ENCODE data around the gene ARID5A.

ARID5A gene

DNA sequence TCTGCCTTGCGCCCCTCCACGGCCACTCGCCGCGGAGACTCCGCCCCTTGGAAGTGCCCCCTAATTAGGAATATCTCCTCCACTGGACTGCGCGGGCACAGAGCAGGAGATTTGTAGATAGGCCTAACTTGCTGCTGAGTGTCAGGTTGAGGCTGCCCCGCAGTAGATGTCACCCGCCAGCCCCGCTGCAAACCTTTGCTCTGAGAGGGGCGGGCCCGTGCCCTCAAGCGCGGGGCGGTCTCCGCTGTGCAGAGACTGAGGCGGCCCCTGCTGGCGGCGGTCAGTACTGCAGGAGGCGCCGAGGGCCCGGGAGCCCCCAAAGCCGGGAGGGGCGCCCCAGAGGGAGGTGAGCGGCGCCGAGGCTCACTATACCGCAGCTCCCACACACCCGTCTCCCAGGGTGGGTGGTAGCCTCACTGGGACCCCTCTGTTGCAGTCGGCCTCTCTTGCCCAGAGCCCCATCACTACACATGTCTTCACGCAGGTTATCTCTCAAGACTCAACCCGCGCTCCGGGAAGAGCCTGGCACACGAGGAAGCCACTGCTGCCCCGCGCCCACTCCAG, 28.5 kb upstream of the ARID5A start:
- DNase-seq = no peak

DNA sequence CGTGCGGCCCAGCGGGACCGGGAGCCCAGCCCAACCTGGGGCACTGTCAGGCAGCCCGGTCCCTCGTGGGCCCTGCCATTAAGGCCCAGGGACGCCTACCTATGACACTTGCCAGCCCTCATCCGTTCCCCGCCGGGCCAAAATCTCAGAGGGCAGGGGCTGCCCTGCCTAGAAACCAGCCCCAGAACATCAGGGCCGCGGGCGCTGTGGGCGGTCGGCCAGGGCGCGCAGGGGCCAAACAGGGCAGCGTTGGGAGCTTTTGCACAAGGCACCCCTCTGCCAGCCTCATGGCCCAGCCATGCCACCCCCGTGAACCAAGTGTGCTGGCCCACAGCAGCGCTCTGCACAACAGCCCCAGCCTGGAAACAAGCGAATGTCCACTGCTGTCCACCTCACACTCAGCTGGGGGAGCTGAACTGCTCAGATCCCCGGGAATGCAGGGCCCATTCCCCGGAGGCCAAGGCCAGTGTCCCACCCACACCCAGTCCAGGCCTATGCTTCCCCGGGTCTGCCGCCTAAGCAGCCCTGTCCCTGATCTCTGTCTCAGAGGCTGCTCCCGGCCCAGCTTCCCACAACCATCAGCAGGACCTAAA, 27.9 kb upstream of the ARID5A start:
- no peak for DNase-seq

DNA sequence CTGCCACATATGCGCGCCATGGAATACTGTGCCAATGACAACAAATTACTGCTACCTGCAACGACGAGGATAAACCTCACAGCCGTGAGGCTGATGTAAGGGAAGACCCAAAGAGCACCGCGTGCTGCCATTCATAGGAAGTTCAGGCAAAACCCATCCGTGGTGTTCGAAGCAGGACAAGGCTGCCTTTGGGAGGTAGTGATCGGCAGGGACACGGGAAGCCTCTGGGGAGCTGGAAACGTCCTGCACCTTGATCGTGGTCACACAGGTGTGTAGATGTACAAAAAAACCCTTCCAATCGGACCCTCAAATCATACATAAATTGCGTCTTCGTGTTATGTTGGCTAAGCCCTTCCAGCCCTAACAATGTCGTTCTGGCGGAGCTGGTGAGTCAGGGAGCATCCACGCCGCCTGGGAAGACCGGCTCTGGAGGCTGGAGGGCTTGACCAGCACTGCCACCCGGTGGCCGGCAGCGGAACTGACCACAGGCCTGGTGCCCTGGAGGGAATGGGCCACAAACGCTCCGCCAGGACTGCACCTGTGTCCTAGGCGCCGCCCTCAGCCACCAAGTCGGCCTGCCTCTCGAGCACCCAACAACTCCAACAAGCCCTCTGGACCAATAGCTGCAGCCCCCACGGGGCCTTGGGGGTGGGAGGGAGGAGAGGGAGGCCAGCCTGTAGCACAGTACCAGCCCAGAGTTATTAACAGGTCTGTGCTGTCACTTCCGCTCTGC, 27.3 kb upstream of the ARID5A start:
- DNase-seq = peak; percentile 9

DNA sequence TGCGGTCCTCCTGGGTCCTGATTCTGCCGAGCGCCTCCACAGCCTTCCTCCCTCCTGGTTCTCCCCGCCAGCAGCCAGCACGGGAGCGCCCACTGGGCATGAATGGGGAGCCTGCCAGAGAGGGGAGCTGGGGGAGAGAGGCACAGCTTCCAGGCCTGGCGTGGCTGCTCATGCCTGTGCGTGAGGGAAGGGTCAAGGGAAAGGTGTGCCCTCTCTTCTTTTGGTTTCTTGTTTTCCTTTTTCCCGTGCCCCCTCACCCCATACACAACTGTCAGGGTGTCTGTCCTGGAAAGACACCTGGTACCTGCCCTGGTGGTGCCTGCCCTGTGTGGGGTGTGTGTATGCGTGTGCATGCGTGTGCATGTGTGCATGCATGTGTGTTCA, 26.7 kb upstream of the ARID5A start:
- DNase-seq = no peak

DNA sequence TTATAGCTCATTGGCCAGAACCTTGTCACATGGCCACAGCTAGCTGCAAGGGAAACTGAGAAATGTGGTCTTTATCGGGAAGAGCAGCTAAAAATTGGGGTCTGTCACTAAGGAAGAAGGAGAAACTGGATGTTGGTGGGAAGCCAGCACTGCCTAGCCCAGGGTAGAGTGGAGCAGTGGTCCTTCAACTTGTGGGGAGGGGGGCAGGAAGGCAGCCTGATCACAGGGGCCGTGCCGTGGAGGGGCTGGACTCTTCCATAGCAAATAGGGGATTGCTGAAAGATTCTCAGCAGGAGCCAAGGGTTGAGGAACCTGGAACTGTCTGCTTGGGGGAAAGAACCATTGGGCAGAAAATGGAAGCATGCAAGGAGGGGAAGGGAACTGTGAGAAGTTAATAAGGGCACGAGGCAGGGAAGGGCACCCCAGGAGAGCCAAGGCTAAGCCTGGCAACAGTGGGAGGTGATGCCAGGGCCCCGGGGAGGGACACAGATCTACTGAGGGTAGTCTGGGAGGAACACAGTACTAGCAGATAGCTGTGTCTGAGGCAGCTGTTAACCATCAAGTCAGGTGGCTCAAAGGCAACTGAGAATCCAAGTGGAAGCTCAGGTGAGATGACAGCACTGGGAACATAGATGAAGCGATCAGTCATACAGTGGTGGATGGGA, 25.5 kb upstream of the ARID5A start:
- no peak for DNase-seq

DNA sequence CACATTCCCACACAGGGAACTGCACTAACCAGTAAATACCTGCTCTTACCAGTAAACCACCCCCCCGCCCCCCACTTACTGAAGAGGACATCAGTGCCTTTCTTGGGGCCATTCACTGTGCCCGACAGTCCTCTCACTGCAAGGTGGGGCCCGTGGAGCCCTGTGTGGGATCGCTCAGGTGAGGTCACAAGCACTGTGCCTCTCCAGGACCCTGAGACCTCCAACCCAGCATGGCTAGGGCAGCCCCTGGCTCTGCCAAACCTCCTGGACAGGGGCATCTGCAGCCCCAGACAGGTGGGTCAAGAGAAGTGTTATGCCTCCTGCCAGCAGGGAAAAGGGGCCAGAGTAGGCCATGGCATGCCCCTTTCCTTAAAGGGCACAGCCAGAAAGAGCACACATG, 24.7 kb upstream of the ARID5A start:
- DNase-seq = no peak

DNA sequence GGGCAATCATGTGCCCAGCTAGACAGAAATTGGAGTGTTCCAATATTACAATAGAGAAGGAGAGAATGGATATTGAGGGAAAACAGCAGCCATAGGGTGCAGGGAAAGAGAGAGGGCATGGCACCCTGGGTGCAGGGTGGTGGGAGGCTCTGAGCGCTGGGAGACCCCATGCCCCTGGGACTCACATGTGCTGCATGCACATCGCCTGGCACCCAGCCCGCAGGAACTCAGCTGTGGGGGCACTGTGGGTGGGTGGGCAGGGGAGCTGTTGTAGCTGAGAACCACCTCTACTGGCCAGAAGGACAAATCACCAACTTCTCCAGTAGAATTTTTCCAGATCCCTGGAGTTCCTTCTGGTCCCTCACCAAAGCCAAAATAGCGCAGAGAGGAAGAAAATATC, 24.2 kb upstream of the ARID5A start:
- no peak for DNase-seq

DNA sequence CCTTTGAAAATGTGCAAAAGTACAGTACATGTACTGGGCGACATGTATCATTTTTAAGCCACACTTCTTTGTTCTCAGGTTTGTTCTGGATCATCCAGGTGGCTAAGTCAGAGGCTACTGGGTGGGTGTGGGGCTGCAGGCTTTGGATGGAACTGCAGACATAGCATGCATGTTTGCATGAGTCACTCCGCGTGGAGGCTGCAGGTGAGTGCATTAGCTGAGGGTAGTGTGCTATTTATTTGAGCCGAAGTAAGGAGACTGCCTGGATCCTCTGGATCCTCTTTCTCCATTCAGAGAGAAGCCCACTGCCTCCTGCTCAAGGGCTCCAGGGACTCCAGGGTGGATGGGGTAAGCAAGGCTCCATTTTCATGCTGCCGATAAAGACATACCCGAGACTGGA, 22.0 kb upstream of the ARID5A start:
- no peak for DNase-seq

DNA sequence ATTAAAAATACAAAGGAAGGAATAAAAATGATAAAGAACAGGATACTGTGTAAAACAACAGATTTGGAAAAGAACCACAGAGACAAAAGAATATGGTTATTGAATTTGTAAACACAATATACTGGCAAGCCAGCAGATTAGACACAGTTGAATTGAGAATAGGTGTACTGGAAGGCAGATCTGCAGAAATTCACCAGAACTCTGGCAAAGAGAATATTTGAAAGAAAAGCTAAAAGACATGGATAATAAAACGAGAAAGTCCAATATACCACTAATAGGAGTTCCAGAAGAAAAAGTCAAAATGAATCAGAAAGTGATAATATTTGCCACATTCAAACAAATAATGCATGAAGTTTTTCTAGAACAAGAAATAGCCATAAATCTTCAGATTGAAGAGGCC, 19.5 kb upstream of the ARID5A start:
- DNase-seq = no peak

DNA sequence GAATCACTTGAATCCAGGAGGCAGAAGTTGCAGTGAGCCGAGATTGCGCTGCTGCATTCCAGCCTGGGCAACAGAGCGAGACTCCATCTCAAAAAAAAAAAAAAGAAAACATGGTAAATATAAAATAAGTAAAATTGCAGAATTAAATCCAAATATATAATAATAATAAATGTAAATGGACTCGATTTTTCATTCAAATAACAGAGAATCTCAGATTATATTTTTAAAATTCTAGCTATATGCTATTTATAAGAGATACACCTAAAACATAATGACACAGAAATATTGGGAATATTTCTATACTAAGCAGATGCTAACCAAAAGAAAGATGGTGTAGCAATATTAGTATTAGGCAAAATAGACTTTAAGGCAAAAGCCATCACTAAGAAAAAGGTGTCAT, 16.3 kb upstream of the ARID5A start:
- DNase-seq = no peak

DNA sequence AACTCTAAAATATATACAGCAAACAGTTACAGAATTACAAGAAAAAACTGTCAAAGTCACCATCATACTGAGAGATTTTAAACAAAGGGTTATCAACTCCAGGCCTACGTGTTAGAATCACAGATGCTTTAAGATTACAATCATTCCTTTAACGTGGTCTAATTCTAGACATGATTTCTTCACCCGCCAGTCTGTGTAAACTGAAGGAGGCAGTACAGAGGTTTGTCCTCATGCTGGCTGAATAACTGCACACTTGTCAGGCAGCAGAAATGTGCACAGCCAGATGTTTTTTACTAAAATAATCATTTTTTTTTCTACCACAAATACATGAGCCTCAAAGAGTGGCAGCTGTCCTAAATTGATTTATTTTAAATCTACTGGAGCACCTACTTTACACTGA, 15.9 kb upstream of the ARID5A start:
- no peak for DNase-seq

DNA sequence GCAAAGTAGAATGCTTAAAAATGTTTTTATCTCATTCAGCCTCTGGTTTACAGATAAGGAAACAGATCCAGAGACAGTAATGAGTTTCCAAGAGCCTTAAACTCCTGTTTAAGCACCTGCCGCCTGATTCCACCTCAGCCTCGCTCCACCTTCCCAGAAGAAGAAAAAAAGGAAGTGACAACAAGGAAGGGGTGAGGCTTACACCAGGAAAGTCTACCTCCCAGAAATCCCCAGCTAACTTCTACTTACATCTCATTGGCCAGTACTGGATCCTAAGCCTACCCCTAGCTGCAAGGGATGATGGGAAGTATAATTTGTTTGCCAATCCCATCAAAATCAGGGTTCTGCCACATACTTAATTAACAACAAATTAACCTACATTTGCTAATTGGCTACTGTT, 15.3 kb upstream of the ARID5A start:
- no peak for DNase-seq

DNA sequence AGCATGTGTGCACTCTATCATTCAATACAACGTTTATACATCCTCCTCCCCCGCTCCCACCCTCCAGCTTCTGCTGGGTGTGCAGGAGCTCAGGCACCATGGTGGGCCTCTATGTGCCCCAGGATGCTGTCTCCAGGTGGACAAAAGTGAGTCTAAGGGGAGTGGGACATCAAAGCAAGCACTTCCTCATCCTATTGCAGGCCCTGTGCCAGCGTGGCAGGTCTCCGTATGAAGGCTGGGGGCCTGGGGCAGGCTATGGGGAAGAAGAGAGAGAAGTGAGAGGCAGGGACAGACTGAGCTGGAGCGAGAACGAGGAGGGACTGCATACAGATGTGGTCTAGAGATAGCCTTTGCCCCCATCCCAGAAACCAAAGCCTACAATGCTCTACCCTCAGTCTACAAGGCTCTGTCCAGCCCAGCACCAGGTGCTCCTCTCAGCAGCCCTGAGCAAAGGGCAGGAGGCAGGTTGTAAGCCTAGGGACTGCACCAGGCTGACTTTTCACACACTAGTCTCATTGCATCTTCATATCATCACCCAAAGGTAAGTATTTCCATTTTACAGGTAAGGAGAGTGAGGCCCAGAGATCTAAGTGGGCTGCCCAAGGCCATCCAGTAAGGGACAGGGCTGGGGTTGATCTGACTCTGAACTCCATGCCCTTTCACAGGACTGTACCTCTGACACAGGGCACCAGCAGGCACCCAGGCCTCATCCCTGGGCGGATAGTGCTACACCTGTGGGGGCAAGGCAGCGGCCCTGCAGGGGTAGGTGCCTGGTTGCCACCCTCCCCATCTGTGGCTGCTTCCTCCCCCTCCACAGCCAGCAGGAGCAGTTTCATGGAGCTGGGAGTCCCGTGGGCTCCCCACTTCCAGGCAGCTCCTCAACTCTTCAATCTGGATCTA, 14.0 kb upstream of the ARID5A start:
- no peak for DNase-seq

DNA sequence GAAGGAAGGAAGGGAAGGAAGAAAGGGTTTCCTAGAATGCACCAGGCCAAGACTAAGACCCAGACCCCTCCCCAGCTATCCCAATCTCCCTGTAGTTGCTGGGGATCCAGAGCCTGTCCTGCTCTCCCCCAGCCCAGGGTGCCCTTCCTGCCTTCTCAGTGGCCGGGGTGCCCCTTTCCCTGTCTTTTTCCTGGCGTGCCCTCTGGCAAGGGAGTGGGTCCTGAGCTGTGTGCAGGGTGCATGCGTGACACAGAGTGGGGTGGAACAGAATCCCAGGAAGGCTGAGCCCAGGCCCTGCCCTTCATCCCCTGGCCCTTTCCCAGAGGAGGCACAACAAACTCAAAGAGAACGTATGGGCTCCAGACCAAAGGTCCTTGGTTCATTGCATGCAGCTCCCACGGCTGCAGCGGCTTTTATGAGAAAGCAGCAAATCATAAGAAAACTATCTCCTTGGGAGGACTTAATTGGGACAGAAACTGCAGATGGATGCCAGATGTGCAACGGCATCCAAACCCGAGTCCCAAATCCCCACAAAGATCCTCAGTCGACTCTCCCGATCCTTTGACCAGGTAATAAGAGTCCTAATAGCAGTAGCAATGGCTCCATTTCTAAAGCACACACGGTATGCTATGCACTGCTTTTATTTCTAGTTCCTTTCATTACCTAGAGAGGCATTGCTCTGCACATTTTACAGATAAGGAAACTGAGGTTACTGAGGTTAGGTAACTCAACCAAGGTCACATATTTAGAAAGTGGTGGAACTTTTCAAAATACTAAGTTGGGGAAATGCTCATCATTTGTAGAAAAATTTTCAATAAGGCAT, 12.7 kb upstream of the ARID5A start:
- DNase-seq = no peak

DNA sequence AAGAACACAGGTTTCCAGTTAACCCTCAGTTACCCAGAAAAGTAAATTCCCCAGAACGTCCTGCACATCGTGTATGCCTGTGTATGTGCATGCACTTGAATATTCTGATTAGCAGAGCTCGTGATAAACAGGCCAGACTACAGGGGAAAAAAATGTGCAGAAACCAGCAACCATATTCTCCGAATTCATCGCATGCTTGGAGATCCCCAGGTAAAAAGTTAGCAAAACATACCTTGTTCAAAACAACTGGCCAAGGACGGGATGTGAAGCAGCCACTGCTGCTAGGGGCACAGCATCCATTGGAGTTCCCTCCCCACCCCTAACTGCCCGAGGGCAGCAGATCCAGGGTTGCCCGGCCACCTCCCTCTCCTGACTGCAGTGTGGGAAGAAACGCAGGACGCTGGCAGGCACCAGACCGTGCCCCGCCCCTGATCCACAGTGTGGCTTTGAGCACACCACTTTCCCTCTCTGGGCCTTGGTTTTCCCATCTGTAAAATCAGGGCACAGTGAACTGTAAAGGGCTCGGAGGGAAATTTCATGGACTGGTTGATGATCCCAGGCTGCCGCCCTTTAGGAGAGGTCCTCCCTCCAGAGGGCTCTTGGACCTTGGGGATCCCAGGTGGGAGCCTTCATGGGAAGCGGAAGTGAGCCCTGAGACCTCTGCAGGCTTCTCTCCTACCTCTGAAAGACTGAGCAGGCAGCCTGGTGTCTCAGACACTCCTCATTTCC, 11.9 kb upstream of the ARID5A start:
- no peak for DNase-seq

DNA sequence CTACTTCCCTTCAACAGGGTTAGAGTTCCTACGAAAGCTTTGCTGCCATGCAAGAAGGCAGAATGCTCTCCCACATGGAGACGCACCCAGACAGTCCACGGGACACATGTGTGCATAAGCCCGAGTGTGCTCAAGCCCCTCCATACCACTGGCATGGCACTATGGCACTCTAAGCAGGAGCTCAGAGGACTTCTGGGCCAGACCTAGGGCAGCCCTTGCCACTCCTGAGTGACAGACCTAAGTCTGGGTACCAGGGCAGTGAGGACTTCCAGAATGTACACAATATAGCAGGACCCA, 11.4 kb upstream of the ARID5A start:
- no peak for DNase-seq

DNA sequence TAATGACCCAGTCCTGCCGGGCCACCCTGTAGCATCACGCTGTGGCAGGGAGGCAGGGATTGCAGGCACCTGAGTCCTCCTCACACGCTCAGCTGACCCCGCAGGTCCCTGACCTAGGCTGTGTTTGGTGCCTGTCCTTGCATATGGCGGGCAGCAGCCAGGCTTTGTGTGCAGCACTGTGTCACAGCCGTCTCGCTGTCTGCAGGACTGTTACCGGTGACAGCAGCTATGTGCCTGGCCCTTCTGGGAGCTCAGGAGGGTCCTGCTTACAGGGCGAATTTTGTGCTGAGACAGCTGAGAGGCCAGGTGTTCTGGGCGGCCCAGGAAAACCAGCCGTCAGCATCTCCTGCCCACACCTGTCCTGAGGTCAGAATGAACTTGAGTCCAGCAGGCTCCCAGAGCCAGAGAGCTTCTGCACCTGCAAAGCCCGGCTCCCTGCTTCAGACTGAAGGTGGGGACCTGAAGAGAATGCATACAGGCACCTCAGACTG, 10.4 kb upstream of the ARID5A start:
- no peak for DNase-seq

DNA sequence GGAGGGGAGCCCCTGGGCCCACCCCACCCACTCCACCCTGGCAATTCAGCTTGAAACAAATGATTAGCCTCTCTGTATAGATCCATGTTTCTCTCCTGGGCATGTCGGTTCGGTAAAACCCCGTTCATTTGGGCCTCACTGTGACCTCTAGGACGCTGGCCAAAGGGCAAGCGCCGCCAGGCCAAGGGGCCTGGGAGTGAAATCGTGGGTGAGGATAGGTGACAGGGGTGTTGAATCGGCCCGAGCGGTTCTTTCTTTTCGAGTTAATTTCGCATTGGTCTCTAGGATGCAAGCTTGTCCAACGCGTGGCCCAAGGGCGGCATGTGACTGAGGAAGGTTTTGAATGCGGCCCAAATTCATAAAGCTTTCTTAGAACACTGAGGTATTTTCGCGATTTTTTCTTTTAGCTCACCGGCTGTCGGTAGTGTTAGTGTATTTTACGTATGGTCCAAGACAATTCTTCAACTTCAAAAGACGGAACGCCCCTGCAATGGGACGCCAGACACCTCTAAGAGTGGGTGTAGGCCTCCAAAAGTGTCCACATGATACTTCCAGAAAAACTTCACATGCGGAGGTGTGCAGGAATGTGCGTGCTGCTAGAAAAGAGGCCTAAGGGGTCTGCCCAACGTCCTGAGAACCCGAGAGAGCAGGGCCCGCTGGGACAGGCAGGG, 9.8 kb upstream of the ARID5A start:
- no peak for DNase-seq

DNA sequence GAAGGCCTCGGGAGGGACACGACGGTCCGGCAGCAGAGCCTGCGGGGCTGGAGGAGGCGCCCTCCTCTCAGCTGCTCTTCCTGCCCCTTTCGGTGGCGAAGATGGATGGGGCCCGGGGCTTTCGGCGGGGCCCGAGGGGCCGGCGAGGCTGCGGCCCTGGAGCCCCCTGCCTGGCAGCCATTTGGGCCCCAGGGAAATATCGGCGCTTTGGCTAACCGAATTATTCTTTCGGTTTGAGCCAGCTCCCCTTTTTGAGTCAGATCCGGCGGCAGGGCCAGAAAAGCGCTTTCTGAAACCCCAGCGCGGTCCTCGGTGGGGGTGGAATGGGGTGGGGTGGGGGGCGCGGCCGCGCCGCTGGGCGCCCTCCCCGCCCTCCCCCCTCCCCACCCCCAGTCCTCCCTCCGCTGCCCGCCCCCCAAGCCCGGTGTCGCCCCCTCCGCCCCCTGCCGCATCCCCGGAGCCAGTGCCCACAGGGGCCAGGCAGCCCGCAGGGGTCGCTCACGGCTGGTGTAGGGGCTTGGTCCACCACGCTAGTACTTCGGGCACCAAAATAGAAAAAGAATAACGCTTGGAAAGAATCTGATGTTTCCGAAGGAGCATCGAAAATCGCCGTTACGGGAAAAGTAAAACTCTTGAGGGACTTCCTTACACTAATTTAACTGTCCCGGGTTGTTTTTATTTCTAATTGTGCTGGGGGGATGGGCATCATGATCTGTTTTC, 9.1 kb upstream of the ARID5A start:
- DNase-seq = no peak

DNA sequence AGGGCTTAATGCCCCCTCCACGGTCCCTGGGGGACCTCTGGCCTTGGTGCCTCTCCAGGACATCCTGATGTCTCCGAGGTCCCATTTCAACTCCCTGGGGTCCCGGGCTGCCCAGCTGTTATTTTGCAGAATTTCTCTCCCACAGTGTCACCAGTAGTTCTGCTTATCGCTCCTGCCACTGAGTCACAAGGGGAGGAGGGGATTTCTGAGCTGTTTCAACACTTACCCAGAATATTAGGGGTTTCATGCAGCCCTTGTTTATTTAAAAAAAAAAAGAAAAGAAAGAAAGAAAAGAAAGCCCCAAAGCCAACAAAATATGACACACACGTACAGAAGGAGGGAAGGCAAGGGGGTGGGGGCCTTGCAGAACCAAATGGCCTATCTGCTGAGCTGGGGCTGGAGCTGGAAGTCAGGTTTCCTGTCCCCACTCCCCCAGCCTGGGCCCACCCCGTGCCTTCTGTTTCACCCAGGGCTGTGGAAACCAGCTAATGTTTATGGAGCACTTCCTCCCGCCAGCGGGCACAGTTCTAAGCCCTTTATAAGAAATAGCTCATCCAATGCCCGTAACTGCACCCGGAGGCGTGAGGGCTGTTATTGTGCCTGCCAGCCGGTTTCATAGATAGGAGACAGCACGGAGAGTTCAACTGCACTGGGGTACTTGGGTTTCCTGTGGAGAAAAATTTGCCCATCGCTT, 8.4 kb upstream of the ARID5A start:
- no peak for DNase-seq
